ENCODE results near the gene PILRB. TPM values are rescaled to one million over a fixed set of nuclear protein-coding genes. Genes with fewer than 3 reads are reported as not detected.
"Not testable (repeated sequence)": the region's sequence is repeated elsewhere in the genome, so short reads cannot be mapped to it uniquely, and the experiment has no call there.

Gene PILRB
- polyA plus RNA-seq, 3 donors, result 41.1 to 59.0 (median 43.2) TPM

DNA sequence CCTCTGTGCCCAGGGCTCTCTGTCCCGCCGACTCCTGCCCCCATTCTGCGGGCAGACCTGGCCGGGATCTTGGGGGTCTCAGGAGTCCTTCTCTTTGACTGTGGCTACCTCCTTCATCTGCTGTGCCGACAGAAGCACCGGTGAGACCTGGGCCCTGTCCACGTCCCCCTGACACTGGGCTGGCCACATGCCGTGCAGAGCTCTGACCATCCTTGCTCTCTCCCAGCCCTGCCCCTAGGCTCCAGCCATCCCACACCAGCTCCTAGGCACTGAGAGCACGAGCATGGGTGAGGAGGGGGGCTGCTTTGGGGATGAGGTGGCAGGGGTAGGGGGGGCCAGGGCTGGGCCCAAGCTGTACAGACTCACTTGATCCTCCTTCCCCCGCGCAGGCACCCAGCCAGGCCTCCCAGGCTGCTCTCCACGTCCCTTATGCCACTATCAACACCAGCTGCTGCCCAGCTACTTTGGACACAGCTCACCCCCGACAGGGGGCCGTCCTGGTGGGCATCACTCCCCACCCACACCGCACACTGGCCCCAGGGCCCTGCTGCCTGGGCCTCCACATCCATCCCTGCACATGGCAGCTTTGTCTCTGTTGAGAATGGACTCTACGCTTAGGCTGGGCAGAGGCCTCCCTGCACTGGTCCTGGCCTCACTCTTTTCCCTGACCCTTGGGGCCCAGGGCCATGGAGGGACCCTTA is 4.8 kb upstream of the PILRB start:
- no peak overlapping the region for H3K27ac ChIP-seq (ENCODE audit: low read depth, low read length)
- 91 to 93% (median 92%) methylated on average over 12 to 16 of the region's 16 CpGs for WGBS, 3 donors

DNA sequence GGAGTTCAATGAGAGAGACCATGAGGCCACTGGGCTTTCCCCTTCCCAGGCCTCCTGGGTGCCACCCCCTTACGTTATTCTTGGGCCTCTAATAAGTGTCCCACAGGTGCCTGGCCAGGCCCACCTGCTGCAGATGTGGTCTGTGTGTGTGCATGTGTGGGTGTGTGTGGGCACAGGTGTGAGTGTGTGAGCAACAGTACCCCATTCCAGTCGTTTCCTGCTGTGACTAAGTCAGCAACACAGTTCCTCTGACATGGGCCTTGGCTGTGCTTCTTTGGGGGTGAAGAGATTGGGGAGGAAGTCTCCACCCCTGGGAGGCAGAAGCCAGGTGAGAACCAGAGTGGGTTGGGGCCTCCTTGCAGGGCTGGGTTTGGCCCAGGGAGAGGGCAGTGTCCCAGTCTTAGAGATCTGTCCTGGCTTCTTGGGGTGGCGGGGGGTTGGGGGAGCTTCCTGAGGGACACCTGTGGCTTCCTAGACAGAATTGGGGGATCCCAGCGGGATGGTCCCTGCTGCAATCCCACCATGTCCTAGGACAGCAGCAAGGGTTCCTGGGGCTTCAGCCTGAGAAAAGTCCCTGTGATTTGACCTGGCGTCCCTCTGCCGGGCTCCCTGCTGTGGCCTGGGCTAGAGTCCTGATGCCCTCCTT is 4.1 kb upstream of the PILRB start:
- 78 to 89% (median 86%) methylated on average over 6 of the region's 6 CpGs for WGBS, 3 donors
- H3K27ac ChIP-seq (ENCODE audit: low read depth, low read length), result no peak overlapping the region

DNA sequence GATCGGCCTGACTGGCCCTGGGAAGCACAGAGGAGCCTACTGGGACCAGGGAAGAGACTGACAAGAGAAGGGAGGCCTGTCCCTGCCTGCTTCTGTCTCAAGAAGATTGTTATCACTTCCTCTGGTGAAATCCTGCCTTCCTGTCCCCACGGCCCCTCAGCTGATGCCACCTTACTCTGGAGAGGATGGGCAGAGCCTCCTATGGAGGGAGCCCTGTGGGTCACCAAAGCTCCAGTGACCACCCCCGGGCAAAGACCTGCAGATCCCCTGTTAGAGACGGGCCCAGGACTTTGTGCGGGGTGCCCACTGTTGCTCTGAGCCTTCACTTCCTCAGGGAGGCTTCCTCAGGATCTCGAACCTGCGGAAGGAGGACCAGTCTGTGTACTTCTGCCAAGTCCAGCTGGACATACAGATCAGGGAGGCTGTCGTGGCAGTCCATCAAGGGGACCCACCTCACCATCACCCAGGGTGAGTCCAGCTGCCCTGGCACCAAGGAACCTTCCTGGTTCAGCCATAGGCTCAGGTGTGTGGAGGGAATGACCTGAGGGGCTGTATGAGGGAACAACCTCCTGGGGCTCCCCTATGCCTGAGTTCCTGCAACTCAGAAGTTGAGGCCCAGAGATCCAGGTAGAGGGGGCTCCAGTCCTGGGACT is 1.4 kb upstream of the PILRB start:
- H3K27ac ChIP-seq (ENCODE audit: low read depth, low read length), result no peak overlapping the region
- WGBS, 3 donors, result 67 to 90% (median 71%) methylated on average over 8 of the region's 8 CpGs

DNA sequence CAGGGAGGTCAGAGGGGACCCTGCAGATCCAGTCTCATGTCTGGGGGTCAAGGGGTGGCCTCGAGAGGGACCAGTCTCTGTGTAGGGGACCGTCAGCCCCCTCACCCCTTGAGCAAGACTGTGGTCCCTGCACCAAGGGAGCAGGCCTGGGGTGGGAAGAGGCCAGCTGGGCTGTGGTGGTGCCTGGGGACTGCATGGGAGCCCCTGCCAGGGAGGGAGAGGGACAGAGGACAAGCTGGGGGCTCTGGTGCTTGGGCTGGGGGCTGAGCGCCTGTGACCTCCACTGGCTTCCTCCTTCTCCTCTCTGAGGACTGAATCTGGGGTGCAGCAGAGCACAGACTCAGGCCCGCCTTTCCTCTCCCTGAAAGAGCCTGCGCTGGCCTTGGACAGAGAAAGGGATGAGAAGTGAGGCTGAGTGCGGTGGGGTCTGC is 771 bp upstream of the PILRB start:
- H3K27ac ChIP-seq (ENCODE audit: low read depth, low read length), result no peak overlapping the region
- 91 to 92% (median 91%) methylated on average over 5 to 6 of the region's 6 CpGs for WGBS, 3 donors

DNA sequence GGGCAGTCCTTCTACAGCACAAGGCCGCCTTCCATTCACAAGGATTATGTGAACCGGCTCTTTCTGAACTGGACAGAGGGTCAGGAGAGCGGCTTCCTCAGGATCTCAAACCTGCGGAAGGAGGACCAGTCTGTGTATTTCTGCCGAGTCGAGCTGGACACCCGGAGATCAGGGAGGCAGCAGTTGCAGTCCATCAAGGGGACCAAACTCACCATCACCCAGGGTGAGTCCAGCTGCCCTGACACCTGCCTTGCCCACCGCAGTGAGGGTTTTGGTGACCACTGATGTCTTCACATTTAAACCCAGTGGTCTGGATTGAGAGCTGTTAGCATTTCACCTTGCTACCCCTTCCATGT is 918 bp downstream of the PILRB start:
- no peak overlapping the region for H3K27ac ChIP-seq (ENCODE audit: low read depth, low read length)
- WGBS, 3 donors, result 93 to 97% (median 95%) methylated on average over 8 of the region's 8 CpGs

GRCh38 chr7:100360135-100360854 is 2.4 kb downstream of the PILRB start:
- no peak overlapping the region for H3K27ac ChIP-seq (ENCODE audit: low read depth, low read length)
- WGBS, 3 donors, result 56 to 88% (median 73%) methylated on average over 3 of the region's 3 CpGs

GRCh38 chr7:100363098-100363497 is 5.2 kb downstream of the PILRB start:
- H3K27ac ChIP-seq (ENCODE audit: low read depth, low read length), result no peak overlapping the region

DNA sequence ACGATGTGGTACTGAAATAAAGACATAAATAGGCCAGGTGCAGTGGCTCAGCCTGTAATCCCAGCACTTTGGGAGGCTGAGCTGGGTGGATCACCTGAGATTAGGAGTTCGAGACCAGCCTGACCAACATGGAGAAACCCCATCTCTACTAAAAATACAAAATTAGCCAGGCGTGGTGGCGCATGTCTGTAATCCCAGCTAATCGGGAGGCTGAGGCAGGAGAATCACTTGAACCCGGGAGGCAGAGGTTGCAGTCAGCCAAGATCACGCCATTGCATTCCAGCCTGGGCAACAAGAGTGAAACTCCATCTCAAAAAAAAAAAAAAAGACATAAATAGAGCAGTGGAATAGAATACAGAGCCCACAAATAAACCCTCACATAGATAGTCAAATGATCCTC is 5.9 kb downstream of the PILRB start:
- 96 to 97% (median 97%) methylated on average over 7 of the region's 7 CpGs for WGBS, 3 donors
- not testable (repeated sequence) for H3K27ac ChIP-seq (ENCODE audit: low read depth, low read length)

- WGBS, 3 donors, result 77 to 86% (median 85%) methylated on average over 6 of the region's 6 CpGs
- no peak overlapping the region for H3K27ac ChIP-seq (ENCODE audit: low read depth, low read length)
These were observed 6.6 kb downstream of the PILRB start for GRCh38 chr7:100364480-100364879.

DNA sequence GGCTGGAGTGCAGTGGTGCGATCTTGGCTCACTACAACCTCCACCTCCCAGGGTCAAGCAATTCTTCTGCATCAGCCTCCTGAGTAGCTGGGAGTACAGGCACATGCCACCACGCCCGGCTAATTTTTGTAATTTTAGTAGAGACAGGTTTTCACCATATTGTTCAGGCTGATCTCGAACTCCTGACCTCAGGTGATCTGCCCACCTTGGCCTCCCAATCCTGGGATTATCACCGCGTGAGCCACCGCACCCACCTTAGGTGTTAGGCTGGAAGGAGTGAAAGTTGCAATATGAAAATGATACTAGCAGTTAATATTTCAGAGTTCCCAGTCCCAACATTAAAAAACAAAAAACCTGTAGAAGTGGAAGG is 8.1 kb downstream of the PILRB start:
- WGBS, 3 donors, result 94 to 99% (median 94%) methylated on average over 7 of the region's 7 CpGs
- not testable (repeated sequence) for H3K27ac ChIP-seq (ENCODE audit: low read depth, low read length)

- H3K27ac ChIP-seq (ENCODE audit: low read depth, low read length), result no peak overlapping the region
These were observed 8.7 kb downstream of the PILRB start for GRCh38 chr7:100366411-100367250.

DNA sequence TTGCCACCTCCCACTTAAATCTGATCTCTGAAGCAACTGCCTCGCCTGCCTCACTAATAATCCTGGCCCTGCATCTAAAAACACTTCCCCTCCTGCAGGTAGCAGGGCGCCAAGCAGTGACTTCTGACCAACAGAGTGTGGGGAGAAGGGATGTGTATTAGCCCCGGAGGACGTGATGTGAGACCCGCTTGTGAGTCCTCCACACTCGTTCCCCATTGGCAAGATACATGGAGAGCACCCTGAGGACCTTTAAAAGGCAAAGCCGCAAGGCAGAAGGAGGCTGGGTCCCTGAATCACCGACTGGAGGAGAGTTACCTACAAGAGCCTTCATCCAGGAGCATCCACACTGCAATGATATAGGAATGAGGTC is 9.3 kb downstream of the PILRB start:
- 91 to 96% (median 96%) methylated on average over 8 of the region's 8 CpGs for WGBS, 3 donors
- H3K27ac ChIP-seq (ENCODE audit: low read depth, low read length), result no peak overlapping the region

More at GRCh38 chr7:100366411-100367250, 8.7 kb downstream of the PILRB start:
- WGBS, 3 donors, result 83 to 88% (median 87%) methylated on average over 16 of the region's 16 CpGs

DNA sequence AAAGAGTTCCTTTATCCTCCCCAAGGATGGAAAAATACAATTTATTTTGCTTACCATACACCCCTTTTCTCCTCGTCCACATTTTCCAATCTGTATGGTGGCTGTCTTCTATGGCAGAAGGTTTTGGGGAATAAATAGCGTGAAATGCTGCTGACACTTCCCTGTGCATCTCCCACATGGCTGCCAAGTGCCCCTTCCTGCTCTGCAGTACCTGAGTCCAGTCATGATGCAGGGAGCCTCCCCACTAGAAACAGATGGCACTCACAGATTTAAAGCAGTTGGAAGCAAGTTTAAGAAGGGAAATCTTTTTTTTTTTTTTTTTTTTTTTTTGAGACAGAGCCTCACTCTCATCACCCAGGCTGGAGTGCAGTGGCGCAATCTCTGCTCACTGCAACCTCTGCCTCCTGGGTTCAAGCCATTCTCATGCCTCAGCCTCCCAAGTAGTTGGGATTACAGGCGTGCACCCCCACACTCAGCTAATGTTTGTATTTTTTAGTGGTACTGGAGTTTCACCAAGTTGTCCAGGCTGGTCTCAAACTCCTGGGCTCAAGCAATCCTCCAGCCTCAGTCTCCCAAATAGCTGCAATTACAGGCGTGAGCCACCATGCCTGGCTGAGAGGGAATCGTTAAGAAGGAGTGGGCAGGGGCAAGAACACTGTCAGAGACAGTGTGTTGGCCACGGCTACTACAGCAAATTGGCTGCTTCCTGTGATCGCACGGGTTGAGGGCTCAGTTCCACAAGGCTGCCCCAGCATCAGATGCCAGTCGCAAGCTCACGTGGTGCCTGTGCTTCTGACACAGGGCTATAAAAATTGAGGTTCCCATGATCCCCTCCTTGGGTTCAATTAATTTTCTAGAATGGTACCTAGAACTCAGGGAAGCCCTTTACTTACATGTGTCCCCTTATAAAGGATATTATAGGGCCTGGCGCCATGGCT is 10.0 kb downstream of the PILRB start:
- WGBS, 3 donors, result 74 to 92% (median 76%) methylated on average over 12 of the region's 12 CpGs
- H3K27ac ChIP-seq (ENCODE audit: low read depth, low read length), result peak overlapping the region; percentile 58

DNA sequence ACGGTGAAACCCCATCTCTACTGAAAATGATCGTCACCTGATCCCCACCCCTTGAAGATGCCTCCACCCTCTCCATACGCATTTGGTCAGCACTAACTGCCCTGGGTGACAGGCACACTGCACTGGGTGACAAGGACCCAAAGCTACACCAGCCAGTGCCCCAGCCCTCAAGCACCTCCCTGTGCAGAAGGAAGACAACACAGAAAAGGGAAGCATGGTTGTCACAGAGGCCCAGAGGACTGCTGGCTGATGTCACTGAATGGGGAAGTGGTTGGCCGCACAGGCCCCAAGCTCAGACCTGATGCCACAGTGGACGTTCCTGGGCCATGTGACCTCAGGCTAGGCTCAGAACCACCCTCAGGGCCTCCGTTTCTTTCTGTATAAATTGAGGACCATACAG is 11.2 kb downstream of the PILRB start:
- 46 to 71% (median 49%) methylated on average over 6 of the region's 6 CpGs for WGBS, 3 donors
- H3K27ac ChIP-seq (ENCODE audit: low read depth, low read length), result peak overlapping the region; percentile 57

GRCh38 chr7:100370303-100370702 is 12.4 kb downstream of the PILRB start:
- WGBS, 3 donors, result 32 to 50% (median 45%) methylated on average over 4 of the region's 4 CpGs

DNA sequence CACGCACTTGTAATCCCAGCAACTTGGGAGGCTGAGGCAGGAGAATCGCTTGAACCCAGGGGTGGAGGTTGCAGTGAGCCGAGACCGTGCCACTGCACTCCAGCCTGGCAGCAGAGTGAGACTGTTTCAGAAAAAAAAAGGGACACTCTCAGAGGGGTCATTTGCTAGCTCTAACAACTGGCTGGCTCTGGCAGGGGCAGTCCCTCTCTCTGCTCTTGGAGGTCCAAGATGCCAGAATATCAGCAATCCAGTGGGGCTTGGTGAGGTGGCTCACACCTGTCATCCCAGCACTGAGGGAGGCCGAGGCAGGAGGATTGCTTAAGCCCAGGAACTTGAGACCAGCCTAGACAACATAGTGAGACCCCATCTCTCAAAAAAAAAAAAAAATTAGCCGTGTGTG is 12.8 kb downstream of the PILRB start:
- no peak overlapping the region for H3K27ac ChIP-seq (ENCODE audit: low read depth, low read length)
- whole genome bisulfite sequencing, 3 donors, result 74 to 86% (median 75%) methylated on average over 6 of the region's 6 CpGs

More at GRCh38 chr7:100370303-100370702, 12.4 kb downstream of the PILRB start:
- no peak overlapping the region for H3K27ac ChIP-seq (ENCODE audit: low read depth, low read length)

- H3K27ac ChIP-seq (ENCODE audit: low read depth, low read length), result no peak overlapping the region
- 69 to 75% (median 70%) methylated on average over 6 to 7 of the region's 7 CpGs for WGBS, 3 donors
These were observed 13.7 kb downstream of the PILRB start for GRCh38 chr7:100371561-100372171.
